Endothelial cell of umbilical vein (primary cell): ENCODE data around the gene VGLL1. TPM values are rescaled to one million over a fixed set of nuclear protein-coding genes. Genes with fewer than 3 reads are reported as not detected.

Source experiments
- BruUV-seq: library from RNA; stranded (reverse); fragments of 400-500 nt; replicated peaks from 2 replicates; lab custom pipeline; 2021; lab: Mats Ljungman, UMichigan
- CTCF ChIA-PET: fragments of 300-600, 350-600 bp; sonication (Branson Sonifier 250); formaldehyde crosslinking; loops from one replicate; lab custom pipeline; 2021; ENCODE audit warnings: antibody characterized with exemption, inconsistent platforms; lab: Charles Lee
- POLR2A ChIA-PET: fragments of 300-600, 350-600 bp; sonication (Branson Sonifier 250); formaldehyde crosslinking; loops from one replicate; lab custom pipeline; 2021; ENCODE audit warnings: antibody characterized with exemption, inconsistent platforms; lab: Charles Lee
- DNase-seq: peaks from one replicate; pipeline ENCODE4 v3.0.0-alpha.2; 2011; ENCODE audit warnings: low read depth, low spot score
- FAIRE-seq: peaks from 2 replicates; lab custom pipeline; 2011; peaks lifted over from hg19 to GRCh38; lab: Jason Lieb, UNC
- H2AFZ ChIP-seq: 2 replicates; pipeline ENCODE4 v1.6.0; 2012; ENCODE audit warnings: low read depth, low read length, control low read depth, inconsistent platforms
- H3K27ac ChIP-seq: 2 replicates; pipeline ENCODE4 v1.5.1; 2011; ENCODE audit warnings: low read depth, mild to moderate bottlenecking, control low read depth, low read length, moderate library complexity; ENCODE audit not compliant: insufficient read depth
- H3K27me3 ChIP-seq, 2 experiments: 2 replicates each; pipeline versions ENCODE4 v1.6.0 to v1.6.1; 2011; ENCODE audit warnings: low read length in 2 of 2, mixed read lengths in 1 of 2; ENCODE audit not compliant: control insufficient read depth in 2 of 2, insufficient read depth in 2 of 2
- H3K36me3 ChIP-seq, 2 experiments: 2 replicates in 1 of 2; 3 replicates in 1 of 2; pipeline ENCODE4 v1.5.1; 2011; ENCODE audit warnings: low read length in 2 of 2, mild to moderate bottlenecking in 1 of 2, moderate library complexity in 1 of 2; ENCODE audit not compliant: control insufficient read depth in 2 of 2, insufficient read depth in 2 of 2; ENCODE audit errors: extremely low read depth in 1 of 2
- H3K4me1 ChIP-seq: 3 replicates; pipeline ENCODE4 v1.5.1; 2011; ENCODE audit warnings: mild to moderate bottlenecking, low read length; ENCODE audit not compliant: control insufficient read depth, insufficient read depth; ENCODE audit errors: extremely low read depth
- H3K4me2 ChIP-seq: 2 replicates; pipeline ENCODE4 v1.6.1; 2011; ENCODE audit warnings: low read length, control low read depth, mixed read lengths; ENCODE audit not compliant: insufficient read depth
- H3K4me3 ChIP-seq, 3 experiments: fragments of 200-600 bp in 1 of 3; sonication (generic), shearing (Covaris generic) in 1 of 3; replicated peaks in 1 of 3; 2 replicates each; pipeline ENCODE4 v1.5.1; 2011 to 2016; ENCODE audit warnings: control low read depth in 3 of 3, low read length in 3 of 3, mild to moderate bottlenecking in 2 of 3, inconsistent platforms in 1 of 3, low read depth in 1 of 3, moderate library complexity in 1 of 3; ENCODE audit not compliant: insufficient read depth in 1 of 3
- H3K79me2 ChIP-seq: 2 replicates; pipeline ENCODE4 v1.6.0; 2012; ENCODE audit warnings: low read length, inconsistent platforms; ENCODE audit not compliant: control insufficient read depth, insufficient read depth
- H3K9ac ChIP-seq: replicated peaks from 2 replicates; pipeline ENCODE3; 2011; ENCODE audit warnings: low read length, control low read depth; ENCODE audit not compliant: insufficient read depth; ENCODE audit errors: extremely low read depth
- H3K9me1 ChIP-seq: replicated peaks from 3 replicates; pipeline ENCODE4 v1.6.0; 2011; ENCODE audit warnings: mild to moderate bottlenecking, low read length; ENCODE audit not compliant: control insufficient read depth, insufficient read depth; ENCODE audit errors: extremely low read depth
- H3K9me3 ChIP-seq: replicated peaks from 2 replicates; pipeline ENCODE4 v1.5.1; 2012; ENCODE audit warnings: low read length, inconsistent platforms; ENCODE audit not compliant: control insufficient read depth, insufficient read depth
- H4K20me1 ChIP-seq: replicated peaks from 2 replicates; pipeline ENCODE3; 2011; ENCODE audit warnings: mild to moderate bottlenecking, low read length; ENCODE audit not compliant: control insufficient read depth, insufficient read depth; ENCODE audit errors: extremely low read depth
- EZH2 ChIP-seq: IDR thresholded peaks from 2 replicates; pipeline ENCODE4 v1.6.1; 2012; ENCODE audit warnings: borderline replicate concordance, low read depth, mild to moderate bottlenecking, moderate library complexity, low read length, inconsistent platforms; ENCODE audit not compliant: severe bottlenecking
- FOS ChIP-seq: IDR thresholded peaks from 2 replicates; pipeline ENCODE4 v1.6.1; 2011; ENCODE audit warnings: mild to moderate bottlenecking, low read length, moderate library complexity, borderline replicate concordance; ENCODE audit not compliant: insufficient read depth
- GATA2 ChIP-seq: IDR thresholded peaks from 2 replicates; pipeline ENCODE4 v1.7.0; 2011; ENCODE audit warnings: low read depth, mild to moderate bottlenecking, moderate library complexity, mixed read lengths, low read length; ENCODE audit not compliant: insufficient read length, insufficient read depth
- JUN ChIP-seq: IDR thresholded peaks from 2 replicates; pipeline ENCODE4 v1.6.1; 2011; ENCODE audit warnings: borderline replicate concordance, low read depth; ENCODE audit not compliant: insufficient read length, insufficient read depth
- MYC ChIP-seq: IDR thresholded peaks from one replicate; pipeline ENCODE4 v1.6.1; 2011; ENCODE audit warnings: mild to moderate bottlenecking, low read depth, low read length
- POLR2A ChIP-seq: IDR thresholded peaks from 2 replicates; pipeline ENCODE4 v1.6.1; 2012; ENCODE audit warnings: low read depth, mild to moderate bottlenecking, control low read depth, low read length
- POLR2AphosphoS5 ChIP-seq: IDR thresholded peaks from 2 replicates; pipeline ENCODE4 v1.6.1; 2012; ENCODE audit warnings: low read depth, mild to moderate bottlenecking, control low read depth, low read length, moderate library complexity; ENCODE audit not compliant: insufficient read depth
- dilution Hi-C: fragments of 300-500 bp; cut with MboI; formaldehyde crosslinking; loops from one replicate; pipeline ENCODE4 v1.15.0; 2019; ENCODE audit warnings: low sequenced_read_pairs; ENCODE audit not compliant: extremely low pct_ligation_motif_present
- intact Hi-C: fragments of 100-400 bp; cut with micrococcal nuclease; formaldehyde crosslinking; loops from one replicate; pipeline ENCODE4 v1.10.0; 2022
- polyA plus RNA-seq, 4 experiments: library from polyadenylated mRNA; depleted of rRNA in 3 of 4; stranded (reverse) in 3 of 4; unstranded in 1 of 4; fragments of >200 nt; gene quantifications; 2 replicates each; pipeline versions ENCODE4 v1.2.1 to v1.2.3, GENCODE V29; 2011 to 2012; ENCODE audit warnings: missing spikeins in 1 of 4
- total RNA-seq: library from RNA; stranded (reverse); gene quantifications from 2 replicates; pipeline ENCODE4 v1.2.3, GENCODE V29; 2021
- TF ChIP-seq, protein P1 (sequence below), 2 donors: IDR thresholded peaks; 1 replicate in 1 of 2; 2 replicates in 1 of 2; pipeline ENCODE4 v1.5.1; 2011; ENCODE audit warnings: low read length in 2 of 2, mild to moderate bottlenecking in 2 of 2, moderate library complexity in 2 of 2, control low read depth in 1 of 2, inconsistent platforms in 1 of 2, low read depth in 1 of 2; ENCODE audit not compliant: insufficient read depth in 1 of 2; ENCODE audit errors: extremely low read depth in 1 of 2
- TF ChIP-seq, protein P2 (sequence below): IDR thresholded peaks from 2 replicates; pipeline ENCODE4 v1.6.1; 2011; ENCODE audit not compliant: insufficient read depth, insufficient read length

VGLL1 gene
- total and polyA plus RNA-seq, 2 donors (not counting 3 experiments of a cell fraction or from before 2014, with no cell fraction given) = not detected

GRCh38 chrX:136525738-136526606 lies 6.0 kb upstream of the VGLL1 start:
- H4K20me1 ChIP-seq = no peaks in the 10 kb centered on the region
- H3K9me1 ChIP-seq = no peaks in the 10 kb centered on the region
- no peaks in the 10 kb centered on the region for H3K4me1 ChIP-seq
- H3K9ac ChIP-seq = no peak overlapping the region
- H2AFZ ChIP-seq = no peak overlapping the region
- POLR2A ChIA-PET = no interaction called here
- DNase-seq = peak; percentile 11
- TF ChIP-seq, protein P1, sequence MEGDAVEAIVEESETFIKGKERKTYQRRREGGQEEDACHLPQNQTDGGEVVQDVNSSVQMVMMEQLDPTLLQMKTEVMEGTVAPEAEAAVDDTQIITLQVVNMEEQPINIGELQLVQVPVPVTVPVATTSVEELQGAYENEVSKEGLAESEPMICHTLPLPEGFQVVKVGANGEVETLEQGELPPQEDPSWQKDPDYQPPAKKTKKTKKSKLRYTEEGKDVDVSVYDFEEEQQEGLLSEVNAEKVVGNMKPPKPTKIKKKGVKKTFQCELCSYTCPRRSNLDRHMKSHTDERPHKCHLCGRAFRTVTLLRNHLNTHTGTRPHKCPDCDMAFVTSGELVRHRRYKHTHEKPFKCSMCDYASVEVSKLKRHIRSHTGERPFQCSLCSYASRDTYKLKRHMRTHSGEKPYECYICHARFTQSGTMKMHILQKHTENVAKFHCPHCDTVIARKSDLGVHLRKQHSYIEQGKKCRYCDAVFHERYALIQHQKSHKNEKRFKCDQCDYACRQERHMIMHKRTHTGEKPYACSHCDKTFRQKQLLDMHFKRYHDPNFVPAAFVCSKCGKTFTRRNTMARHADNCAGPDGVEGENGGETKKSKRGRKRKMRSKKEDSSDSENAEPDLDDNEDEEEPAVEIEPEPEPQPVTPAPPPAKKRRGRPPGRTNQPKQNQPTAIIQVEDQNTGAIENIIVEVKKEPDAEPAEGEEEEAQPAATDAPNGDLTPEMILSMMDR (IDR thresholded peaks at IDR 0.05; ENCODE audit: extremely low read depth in 1 of 2, insufficient read depth in 1 of 2, low read depth in 1 of 2, low read length in 2 of 2) = no peak
- no peak for TF ChIP-seq POLR2AphosphoS5
- no peak for TF ChIP-seq EZH2
- TF ChIP-seq FOS = no peak
- no peak for TF ChIP-seq JUN
- TF ChIP-seq, protein P2, sequence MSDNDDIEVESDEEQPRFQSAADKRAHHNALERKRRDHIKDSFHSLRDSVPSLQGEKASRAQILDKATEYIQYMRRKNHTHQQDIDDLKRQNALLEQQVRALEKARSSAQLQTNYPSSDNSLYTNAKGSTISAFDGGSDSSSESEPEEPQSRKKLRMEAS = no peak
- TF ChIP-seq POLR2A = no peak
- no peak for TF ChIP-seq GATA2
- TF ChIP-seq MYC = no peak
- dilution Hi-C loops = no loop called here
- no peak overlapping the region for H3K4me3 ChIP-seq
- no peaks in the 10 kb centered on the region for H3K79me2 ChIP-seq
- no peak overlapping the region for H3K4me2 ChIP-seq
- no peaks in the 10 kb centered on the region for H3K27me3 ChIP-seq
- CTCF ChIA-PET = no interaction called here
- H3K27ac ChIP-seq = no peak overlapping the region
- H3K9me3 ChIP-seq = no peaks in the 10 kb centered on the region
- BruUV-seq = no TSS peak
- H3K36me3 ChIP-seq = no peaks in the 10 kb centered on the region
- FAIRE-seq = peak; percentile 70
- intact Hi-C loops = no loop called here
